Transverse colon (tissue), 4 donors: ENCODE data around the gene PPFIBP2.
A peak's percentile ranks its signal among the peaks of the same experiment; 100 is the strongest.

Experiments
- POLR2AphosphoS5 ChIP-seq, 3 donors: sonication (generic); formaldehyde crosslinking; IDR thresholded peaks; one replicate each; pipeline ENCODE4 v1.6.1; 2016; ENCODE audit warnings: antibody characterized with exemption in 3 of 3
- TF ChIP-seq, protein P1 (sequence below), 5 experiments: fragments of 200-600 bp in 3 of 5; fragments of 450-650 bp in 2 of 5; sonication (generic) in 3 of 5; IDR thresholded peaks; 1 replicate in 2 of 5; 2 replicates in 3 of 5; pipeline ENCODE4 v1.5.1; 2016 to 2017; ENCODE audit warnings: antibody characterized with exemption in 5 of 5, inconsistent platforms in 3 of 5, mild to moderate bottlenecking in 2 of 5, moderate library complexity in 1 of 5

GRCh38 chr11:7665473-7666291 is 151.9 kb downstream of the PPFIBP2 start:
- no peak for TF ChIP-seq POLR2AphosphoS5 (IDR thresholded peaks at IDR 0.05)
- TF ChIP-seq, protein P1, sequence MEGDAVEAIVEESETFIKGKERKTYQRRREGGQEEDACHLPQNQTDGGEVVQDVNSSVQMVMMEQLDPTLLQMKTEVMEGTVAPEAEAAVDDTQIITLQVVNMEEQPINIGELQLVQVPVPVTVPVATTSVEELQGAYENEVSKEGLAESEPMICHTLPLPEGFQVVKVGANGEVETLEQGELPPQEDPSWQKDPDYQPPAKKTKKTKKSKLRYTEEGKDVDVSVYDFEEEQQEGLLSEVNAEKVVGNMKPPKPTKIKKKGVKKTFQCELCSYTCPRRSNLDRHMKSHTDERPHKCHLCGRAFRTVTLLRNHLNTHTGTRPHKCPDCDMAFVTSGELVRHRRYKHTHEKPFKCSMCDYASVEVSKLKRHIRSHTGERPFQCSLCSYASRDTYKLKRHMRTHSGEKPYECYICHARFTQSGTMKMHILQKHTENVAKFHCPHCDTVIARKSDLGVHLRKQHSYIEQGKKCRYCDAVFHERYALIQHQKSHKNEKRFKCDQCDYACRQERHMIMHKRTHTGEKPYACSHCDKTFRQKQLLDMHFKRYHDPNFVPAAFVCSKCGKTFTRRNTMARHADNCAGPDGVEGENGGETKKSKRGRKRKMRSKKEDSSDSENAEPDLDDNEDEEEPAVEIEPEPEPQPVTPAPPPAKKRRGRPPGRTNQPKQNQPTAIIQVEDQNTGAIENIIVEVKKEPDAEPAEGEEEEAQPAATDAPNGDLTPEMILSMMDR (IDR thresholded peaks at IDR 0.05): peak; percentile 81 to 93 (median 86)
